Endothelial cell of hepatic sinusoid (primary cell): ENCODE data around the gene GNB1.

Experiments used
- in situ Hi-C: cut with HindIII; loops from 2 replicates; pipeline ENCODE4 v1.10.0; 2017; ENCODE audit warnings: low sequenced_read_pairs

Gene GNB1

DNA sequence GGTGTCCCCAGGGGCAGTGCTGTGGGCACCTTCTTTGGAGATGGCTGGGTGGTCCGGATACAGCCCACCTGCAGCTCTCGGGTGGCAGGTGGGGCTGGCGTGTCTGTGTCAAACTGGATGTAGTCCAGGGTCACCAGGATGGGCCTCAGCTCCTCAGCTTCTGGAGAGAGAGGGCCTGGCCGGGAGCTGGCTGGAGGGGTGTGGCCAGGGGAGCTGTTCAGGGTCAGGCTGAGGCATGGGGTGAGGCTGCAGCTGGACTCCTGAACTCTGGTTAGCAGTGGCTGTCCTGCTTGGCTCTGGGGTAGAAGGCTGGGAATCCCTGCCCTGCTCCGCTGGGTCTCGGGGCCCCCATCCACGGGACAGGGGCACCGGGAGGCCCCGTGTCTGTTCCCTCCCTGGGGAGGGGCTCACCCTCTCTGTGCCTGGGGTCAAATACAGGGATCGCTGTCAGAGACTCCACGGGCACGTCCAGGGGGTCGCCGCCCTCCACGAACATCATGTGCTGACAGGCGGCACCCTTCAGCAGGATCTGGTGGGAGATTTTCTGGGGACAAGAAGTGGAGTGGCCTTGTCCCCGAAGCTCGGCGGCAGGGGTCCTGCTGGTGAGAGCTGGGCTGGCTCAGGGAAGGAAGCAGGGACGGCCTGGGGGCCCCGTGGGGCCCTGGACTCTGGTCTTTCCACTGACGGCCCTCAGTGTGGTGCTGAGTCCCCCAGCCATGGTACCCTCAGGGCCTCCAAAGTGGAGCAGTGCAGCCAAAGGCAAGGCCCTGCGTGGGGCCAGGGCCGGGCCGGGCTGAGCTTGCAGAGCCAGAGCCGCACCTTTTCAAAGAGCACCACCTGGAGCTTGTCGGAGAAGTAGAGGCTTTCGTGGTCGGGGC lies 32.3 kb upstream of the GNB1 start:
- in situ Hi-C loops, result no loop called here

GRCh38 chr1:1922702-1922955 lies 31.7 kb upstream of the GNB1 start:
- in situ Hi-C loops, result no loop called here

- in situ Hi-C loops, result no loop called here
These were observed 31.2 kb upstream of the GNB1 start for GRCh38 chr1:1921901-1922701.

GRCh38 chr1:1921459-1921862 lies 30.6 kb upstream of the GNB1 start:
- in situ Hi-C loops, result no loop called here

DNA sequence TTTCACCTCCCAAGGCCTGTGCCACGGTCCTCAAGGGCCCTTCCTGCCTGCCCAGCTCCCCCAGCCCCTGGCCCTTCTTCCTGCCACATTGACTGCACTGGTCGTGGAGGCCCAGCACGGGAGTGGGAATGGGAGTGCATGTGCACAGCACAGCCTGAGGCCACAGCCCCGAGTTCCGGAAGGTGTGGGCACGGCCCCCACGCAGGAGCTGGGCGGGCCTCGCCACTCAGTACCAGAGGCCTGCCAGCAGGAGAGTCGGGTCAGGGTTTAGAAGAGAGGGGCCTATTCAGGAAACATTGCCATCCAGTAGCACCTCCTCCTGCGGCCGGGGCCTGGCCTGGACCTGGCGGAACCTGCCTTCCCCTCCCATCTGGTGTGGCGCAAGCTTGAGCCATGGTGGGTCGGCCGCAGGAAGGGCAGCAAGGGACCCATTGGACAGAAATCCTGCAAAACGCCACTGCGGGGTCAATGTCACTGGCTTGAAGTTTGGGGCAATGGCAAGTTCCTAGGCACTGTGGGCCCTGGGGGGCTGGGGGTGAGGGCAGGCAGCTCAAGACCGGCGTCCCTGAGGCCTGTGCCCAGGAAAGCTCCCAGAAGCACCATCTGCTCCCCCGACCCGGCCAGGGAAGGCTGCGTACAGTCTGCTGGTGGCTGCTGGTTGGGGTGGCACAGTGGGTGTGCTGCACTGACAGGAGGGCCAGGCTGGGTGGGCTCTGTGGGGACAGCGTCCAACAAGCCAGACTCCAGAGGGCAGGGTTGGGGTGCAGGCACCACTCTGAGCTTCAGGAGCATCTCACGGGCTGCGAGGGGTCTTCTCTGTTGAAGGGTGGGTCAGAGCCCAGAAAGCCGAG lies 29.9 kb upstream of the GNB1 start:
- in situ Hi-C loops, result no loop called here

GRCh38 chr1:1920057-1920607 lies 29.2 kb upstream of the GNB1 start:
- in situ Hi-C loops, result no loop called here

DNA sequence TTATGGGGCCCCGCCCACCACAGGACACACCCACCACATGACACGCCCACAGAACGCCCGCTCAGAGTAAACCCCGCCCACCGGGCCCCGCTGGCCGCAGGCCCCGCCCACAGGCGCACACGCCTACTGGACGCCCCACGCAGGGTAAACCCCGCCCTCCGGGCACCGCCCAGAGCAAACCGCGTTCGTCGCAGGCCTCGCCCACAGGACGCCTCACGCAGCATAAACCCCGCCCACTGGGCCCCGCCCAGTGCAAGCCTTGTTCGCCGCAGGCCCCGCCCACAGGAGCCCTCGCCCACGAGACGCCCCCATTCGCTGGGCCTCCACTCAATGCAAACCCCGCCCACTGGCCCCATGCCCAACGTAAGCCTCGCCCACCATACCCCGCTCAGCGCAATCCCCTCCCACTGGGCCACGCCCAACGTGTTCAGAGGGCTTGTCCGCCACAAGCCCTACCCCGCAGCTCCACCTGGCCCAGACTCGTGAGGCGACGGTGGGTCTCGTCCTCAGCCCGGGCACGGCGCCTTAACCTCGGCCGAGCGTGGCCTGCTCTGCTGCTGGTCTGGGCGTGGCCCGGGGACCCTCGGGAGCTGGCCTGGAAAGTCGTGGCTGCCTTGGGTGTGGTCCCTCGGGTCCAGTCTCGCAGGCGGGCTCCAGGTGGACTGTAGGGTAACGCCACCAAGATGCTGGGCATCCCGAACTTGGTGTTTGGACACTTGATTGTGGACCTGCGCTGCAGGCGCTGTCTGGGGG lies 28.6 kb upstream of the GNB1 start:
- in situ Hi-C loops, result no loop called here

- in situ Hi-C loops, result no loop called here
These were observed 28.0 kb upstream of the GNB1 start, which contains the start of gene TMEM52 for GRCh38 chr1:1918901-1919303. Gene TMEM52, minus strand, starts transcription at chr1:1919279. Its CDS starts 14 bp downstream, at chr1:1919265.

- in situ Hi-C loops, result no loop called here
These were observed 27.4 kb upstream of the GNB1 start for GRCh38 chr1:1917995-1918900.

GRCh38 chr1:1917304-1917976 lies 26.6 kb upstream of the GNB1 start:
- in situ Hi-C loops, result no loop called here

DNA sequence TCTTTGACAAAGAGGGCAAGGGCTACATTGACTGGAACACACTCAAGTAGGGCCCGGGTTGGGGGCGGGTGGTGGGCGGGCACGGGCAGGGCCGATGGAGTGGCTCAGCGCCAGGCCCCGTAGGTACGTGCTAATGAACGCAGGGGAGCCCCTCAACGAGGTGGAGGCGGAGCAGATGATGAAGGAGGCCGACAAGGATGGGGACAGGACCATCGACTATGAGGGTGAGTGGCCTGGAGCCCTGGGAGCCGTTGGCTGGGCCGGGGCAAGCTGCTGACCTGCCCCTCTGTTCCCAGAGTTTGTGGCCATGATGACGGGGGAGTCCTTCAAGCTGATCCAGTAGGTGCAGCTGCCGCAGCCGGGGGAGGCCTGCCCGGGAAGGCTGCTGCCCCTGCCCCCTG lies 26.0 kb upstream of the GNB1 start:
- in situ Hi-C loops, result no loop called here

DNA sequence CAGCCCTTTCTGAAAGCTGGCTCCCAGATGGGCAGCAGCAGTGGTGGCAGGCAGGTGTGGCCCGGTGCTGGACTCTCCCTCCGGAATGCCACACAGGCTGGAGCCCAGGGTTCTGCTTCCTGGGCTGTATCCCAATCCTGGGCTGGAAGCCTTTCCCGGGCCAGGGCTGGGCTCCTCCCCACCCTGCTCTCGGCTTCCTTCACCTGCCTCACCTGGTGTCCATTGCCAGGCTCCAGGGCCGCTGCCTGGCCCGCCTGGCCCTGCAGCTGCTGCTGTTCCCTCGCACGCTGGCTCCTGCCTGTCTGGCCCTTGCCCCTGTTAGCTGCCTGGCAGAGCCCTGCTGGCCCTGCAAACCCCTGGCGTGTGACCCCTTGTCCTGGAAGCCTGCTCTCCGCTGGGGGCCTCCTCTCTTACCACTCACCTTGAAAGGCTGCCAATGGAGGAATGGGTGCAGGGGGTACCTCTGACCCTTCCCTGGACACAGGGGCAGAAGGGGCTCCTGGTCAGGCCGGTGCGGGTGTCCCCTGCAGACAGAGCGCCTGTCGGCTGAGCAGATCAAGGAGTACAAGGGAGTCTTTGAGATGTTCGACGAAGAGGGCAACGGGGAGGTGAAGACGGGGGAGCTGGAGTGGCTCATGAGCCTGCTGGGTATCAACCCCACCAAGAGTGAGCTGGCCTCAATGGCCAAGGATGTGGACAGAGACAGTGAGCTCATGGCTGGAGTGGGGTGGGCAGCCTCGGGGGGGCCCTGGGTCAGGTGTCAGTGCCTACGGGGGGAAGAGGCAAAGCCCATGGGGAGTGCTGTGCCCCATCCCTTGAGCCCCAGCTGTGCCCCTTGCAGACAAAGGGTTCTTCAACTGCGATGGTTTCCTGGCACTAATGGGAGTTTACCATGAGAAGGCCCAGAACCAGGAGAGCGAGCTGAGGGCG lies 25.3 kb upstream of the GNB1 start:
- in situ Hi-C loops, result no loop called here

- in situ Hi-C loops, result no loop called here
These were observed 24.2 kb upstream of the GNB1 start, which contains the start of gene CALML6 for GRCh38 chr1:1914971-1915692. Gene CALML6, plus strand, starts transcription at chr1:1915260. Its CDS starts 21 bp downstream, at chr1:1915281.

GRCh38 chr1:1914101-1914970 lies 23.4 kb upstream of the GNB1 start:
- in situ Hi-C loops, result no loop called here

- in situ Hi-C loops, result no loop called here
These were observed 20.6 kb upstream of the GNB1 start for GRCh38 chr1:1911350-1912041.
